Activated T-helper 1 cell treated with Interleukin-2 at 50 U/mL for 16 hours (primary cell): ENCODE data around the gene LSR.

ENCODE experiments used
- DNase-seq: peaks from one replicate; pipeline ENCODE4 v3.0.0-alpha.2; 2020; ENCODE audit warnings: low read depth

The LSR gene

DNA sequence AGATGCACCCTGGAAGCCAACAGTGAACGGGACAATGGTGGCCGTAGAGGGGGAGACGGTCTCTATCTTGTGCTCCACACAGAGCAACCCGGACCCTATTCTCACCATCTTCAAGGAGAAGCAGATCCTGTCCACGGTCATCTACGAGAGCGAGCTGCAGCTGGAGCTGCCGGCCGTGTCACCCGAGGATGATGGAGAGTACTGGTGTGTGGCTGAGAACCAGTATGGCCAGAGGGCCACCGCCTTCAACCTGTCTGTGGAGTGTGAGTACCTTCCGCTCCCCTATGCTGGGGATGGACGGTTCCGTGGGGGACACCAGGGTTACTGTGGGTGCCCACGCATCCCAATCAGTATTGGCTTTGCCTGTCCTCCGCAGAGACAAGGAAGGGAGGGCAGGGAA, 53.6 kb downstream of the LSR start:
- no peak for DNase-seq

DNA sequence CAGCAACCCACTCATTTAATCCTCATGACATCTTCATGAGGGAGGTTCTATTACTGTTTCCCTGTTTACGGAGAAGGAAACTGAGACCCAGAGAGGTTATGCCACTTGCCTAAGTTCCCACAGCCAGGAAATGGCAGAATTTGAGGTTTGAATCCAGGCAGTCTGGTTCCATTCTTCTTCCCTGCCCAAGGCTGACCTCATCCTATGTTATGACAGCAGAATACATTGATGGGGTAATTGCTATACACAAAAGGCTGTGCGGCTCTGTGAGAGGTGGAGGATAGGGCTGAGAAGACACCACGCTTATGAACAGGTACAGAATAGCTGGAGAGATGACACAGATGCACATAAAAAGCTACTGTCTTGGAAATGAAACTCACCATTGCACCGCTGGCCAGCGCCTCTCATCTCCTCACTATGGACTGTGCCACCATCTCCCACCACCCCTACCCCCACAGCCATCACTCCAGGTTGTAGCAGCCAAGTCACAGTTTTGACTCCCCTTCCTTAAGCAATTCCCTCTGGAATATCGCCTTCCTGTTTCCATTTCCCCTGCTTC, 54.6 kb downstream of the LSR start:
- no peak for DNase-seq

DNA sequence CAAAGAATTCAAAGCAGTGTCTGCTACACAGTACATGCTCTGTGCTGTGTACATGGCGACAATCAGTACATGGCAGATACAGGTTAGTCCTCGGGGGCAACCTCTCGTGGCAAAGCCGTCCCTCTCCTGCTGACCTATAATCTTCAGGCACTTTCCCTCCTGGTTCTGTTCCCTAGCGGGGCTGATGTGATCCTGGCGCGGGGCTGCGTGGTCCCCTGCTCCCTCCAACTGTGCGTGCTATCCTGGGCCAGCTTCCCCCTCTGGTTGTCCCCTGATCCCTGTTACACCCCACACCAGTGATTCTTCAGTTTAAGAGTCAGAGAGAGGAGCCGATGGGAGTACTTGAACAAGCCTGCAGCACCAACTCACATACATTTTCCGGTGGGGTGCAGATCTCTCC, 55.2 kb downstream of the LSR start:
- no peak for DNase-seq

DNA sequence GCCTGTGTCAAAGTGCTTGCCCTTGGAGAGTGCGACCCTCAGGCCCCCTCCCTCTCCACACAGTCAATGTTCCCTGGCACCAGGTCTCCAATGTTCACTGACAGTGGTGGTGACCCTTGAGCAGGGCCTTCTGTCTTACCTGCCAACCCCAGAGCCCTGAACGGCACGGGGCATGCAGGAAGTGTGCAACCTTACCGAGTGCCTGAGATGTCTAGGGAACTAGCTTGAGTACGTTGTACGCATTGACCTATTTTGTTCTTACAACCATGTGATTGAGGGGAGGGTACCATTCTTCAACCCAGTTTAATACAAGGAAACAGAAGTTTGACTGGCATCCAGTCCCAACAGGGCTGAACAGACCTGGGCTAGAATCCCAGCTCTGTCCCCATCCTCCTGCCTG, 56.4 kb downstream of the LSR start:
- no peak for DNase-seq

DNA sequence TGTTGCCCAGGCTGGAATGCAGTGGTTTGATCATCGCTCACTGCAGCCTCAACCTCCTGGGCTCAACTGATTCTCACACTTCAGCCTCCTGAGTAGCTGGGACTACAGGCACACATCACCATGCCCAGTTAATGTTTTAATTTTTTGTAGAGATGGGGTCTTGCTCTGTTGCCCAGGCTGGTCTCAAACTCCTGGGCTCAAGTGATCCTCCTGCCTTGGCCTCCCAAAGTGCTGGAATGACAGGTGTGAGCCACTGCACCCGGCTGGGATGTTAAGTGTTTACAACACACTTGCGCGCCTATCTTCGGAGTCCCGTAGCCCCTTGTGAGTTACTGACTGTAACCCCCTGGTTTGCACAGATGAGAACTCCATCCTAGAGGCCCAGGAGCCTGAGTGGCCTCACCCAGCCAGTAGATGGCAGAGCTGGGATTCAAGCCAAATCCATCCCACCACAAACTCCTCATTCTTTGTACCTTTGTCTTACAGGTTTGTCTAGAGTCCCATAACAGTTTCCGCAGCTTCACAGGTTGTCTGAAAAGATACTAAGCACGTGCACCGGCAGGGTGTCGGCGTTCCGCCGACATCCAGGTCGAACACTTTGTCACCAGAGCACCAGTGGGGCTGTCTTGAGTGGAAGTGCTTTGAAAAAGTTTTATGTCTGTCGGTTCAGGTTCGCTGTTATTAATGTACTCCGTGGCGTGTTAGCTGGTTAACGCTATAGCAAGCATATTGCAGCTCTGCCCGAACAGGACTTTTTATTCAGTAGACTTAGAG, 57.9 kb downstream of the LSR start:
- DNase-seq: no peak

DNA sequence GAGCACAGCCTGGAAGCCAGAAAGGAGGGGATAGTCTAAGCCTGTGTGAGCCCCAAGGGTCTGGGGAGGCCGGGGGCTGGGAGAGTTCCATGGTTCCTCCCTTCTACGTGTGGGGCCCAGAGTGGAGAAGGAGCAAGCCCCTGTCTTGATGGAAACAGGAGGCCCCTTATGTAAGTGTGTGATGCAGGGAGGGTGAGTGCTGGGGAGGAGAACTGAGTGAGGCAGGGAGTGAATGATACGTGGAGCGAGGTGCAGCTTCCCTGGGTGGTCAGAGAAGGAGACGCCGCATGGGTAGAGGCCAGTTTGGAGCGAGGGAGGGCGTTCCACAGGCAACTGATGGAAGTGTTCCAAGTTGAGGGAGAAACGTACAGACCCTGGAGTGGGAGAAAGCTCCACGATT, 59.1 kb downstream of the LSR start:
- DNase-seq: no peak

DNA sequence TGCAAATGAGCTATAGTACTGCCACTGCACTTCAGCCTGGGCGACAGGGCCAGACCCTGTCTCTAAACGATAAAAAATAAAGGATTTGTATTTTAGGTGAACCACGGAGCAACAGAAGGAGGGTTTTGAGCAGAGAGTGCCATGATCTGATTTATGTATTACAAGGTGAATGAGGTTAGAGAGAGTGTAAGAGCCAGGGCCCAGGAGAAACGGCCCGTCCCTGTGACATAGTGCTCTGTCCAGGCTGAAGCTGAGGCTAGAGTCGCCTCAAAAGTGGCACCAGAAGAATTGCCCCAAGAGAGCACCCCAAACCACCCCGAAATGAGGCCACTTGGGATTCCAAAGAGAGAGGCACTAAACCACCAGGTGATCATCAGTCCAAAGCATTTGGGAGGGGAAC, 60.1 kb downstream of the LSR start:
- no peak for DNase-seq

DNA sequence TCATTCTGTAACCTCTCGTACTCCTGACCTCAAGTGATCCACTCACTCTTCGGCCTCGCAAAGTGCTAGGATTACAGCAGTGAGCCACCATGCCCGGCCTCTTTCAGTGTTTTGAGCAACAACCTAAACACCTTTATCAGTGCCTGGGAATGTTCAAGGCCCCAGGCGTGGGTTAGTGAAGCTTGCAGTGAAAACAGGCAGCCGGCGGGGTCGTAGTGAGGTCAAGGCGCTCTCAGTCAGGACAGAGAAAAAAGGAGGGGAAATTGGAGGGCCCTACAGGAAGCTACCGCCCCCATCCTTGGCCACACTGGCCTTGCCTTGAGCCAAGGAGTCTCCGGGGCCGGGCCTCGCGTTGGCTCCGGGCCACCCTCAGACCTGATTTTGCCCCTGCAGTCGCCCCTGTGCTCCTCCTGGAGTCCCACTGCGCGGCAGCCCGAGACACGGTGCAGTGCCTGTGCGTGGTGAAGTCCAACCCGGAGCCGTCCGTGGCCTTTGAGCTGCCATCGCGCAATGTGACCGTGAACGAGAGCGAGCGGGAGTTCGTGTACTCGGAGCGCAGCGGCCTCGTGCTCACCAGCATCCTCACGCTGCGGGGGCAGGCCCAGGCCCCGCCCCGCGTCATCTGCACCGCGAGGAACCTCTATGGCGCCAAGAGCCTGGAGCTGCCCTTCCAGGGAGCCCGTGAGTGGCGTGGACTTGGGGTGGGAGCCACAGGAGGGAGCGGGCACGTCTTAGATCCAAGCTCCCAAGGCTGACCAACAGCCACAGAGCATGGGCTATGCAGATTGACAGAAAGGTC, 60.9 kb downstream of the LSR start:
- no peak for DNase-seq

DNA sequence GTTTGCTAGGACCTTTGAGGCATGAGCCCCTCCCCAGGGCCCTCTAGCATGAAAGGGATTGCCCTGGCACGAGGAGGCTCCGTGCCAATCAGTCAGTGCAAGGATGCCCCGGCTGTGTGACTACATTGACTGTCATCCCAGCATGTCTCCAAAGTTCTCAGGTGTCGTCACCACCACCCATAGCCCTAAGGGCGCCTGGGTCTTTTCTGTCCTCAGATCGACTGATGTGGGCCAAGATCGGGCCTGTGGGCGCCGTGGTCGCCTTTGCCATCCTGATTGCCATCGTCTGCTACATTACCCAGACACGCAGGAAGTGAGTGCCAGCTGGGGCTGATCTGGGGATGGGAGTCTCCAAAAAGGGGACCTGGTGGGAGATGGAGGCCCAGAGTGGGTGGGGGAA, 61.5 kb downstream of the LSR start:
- no peak for DNase-seq

DNA sequence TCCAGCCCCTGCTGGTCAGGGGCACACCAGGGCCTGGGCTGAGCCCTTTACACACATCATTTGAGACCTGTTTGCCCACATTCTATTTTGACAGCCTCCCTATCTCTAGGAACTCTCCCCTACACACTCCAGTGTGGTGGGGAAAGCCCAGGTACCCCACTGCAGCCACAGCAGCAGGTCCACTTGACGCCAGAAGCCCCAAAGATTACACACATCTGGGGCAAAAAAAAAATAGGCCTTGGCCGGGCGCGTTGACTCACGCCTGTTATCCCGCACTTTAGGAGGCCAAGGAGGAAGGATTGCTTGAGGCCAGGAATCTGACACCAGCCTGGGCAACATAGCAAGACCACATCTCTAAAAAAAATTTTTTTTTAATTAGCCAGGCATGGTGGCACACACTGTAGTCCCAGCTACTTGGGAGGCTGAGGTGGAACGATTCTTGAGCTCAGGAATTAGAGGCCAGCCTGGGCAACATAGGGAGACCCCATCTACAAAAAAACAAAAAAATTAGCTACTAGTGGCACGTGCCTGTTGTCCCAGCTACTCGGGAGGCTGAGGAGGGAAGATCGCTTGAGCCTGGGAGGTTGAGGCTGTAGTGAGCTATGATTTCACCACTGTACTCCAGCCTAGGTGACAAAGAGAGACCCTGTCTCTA, 62.1 kb downstream of the LSR start:
- DNase-seq: no peak

DNA sequence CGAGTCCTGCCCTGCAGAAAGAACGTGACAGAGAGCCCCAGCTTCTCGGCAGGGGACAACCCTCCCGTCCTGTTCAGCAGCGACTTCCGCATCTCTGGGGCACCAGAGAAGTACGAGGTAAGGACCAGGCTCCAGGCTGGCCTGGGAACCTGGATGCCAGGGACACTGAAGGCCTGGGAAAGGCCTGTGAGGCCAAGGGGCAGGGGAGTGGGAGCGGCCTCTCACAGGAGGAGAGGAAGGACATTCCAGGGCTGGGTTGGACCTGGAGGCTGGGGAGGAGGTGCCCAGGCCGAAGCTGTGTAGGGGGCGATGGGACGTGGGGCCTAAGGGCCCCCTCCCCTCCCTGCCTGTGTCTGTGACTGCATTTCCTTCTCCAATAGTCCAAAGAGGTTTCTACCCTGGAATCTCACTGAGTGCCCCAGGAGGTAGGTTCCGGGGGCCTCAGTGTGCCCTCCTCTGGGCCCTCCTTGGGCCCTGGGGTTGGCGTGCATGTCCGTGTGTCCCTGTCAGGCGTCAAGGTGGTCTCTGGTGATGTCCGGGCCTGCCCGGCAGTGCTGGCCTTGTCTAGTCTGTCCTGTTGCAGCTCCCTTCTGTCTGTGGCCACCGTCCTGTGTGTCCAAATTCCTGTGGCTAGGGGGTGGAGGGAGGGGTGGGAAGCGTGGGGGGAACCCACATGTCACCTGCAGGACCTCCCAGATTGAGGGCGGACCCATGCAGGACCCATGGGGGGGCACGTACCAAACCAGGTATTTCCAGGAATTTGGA, 63.3 kb downstream of the LSR start:
- no peak for DNase-seq

DNA sequence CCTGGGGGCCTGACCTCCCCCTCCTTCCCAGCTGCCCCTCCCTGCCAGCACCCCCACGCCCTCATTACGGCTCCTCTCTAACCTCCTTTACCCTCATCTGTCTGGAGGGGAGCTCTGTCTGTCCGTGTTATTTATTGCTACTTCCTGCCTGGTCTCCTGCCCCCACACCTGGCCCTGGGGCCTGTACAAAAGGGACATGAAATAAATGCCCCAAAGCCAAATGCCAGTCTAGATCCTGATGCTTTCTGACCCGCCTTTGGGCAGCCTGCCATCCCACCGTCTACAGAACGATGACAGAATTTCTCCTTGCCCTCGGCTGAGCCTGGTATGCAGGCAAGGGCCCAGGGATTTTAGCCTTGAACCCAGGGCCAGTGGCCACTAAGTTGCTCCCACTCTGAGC, 64.8 kb downstream of the LSR start:
- no peak for DNase-seq

DNA sequence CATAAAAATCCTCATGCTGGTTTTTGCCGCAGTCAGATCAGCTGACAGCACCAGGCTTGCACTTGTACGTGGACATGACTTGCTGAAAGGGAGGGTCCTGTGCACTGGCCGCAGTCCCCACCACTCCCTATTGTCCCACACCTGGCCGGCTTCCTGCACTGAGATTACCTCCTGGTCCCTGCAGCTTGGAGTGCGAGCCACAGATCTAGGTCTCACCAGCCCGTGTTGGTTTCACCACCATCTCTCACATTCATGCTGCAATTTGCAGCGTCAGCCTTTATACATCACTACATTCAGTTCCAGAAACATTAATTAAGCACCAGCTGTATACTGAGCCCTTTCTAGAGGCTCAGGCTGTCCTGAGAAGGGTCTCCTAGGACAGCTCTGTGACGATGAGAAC, 65.2 kb downstream of the LSR start:
- no peak for DNase-seq

DNA sequence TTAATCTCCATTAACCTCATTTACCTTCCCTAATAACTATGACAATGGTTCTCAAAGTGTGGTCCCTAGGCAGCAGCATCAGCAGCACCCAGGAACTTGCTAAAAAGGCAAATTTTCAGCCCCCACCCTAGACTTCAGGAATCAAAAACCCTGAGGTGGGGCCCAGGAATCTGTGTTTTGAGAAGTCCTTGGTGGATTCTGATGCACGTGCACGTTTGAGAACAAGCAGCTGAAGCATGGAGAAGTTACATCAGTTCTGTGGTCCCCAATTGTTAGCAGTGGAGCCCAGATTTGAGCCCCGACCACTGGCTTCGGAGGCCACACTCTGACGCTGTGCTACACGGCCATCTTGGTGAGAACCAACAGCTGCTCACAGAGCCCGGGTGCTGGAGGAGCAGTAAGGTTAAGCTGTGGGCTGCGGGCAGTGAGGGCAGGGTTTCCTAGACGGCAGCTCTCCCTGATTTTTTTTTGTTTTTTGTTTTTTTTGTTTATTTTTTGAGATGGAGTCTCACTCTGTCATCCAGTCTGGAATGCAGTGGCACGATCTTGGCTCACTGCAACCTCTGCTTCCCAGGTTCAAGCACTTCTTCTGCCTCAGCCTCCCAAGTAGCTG, 66.2 kb downstream of the LSR start:
- DNase-seq: no peak

DNA sequence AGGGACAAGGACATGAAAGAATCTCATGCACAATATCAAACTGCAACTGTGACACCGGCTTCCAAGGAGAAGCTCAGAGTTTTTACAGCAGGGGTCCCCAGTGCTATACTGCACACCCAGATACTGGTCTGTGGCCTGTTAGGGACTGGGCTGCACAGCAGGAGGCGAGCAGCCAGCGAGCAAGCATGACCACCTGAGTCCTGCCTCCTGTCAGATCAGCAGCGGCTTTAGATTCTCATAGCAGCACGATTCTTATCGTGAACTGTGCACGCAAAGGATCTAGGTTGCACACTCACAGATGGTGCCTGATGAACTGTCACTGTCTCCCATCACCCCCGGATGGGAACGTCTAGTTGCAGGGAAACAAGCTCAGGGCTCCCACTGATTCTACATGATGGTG, 67.1 kb downstream of the LSR start:
- no peak for DNase-seq

DNA sequence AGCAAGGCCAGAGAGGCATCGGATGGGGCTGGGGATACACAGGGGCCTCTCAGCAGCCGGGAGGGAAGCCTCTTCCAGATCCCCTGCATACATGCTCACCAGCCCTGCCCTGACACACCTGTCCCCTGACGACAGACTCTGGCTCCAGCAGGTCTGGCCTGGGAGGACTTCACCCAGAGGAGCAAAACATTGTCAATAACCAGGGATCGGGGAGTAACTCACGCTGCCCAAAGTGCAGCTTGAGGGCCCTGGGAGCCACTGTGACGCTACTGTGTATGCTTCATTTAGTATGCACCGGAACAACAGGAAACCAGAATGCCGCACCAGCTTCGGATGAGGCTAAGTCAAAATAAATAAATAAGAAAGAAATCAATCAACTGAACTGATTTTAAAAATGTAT, 67.8 kb downstream of the LSR start:
- no peak for DNase-seq
